DOHH2 (cell line): ENCODE results near the gene KRT80.

Experiments
- H3F3A ChIP-seq: fragments of 200-600 bp; sonication (generic), shearing (Covaris generic); 2 replicates; pipeline ENCODE4 v1.6.0; 2016; ENCODE audit warnings: antibody characterized with exemption, mild to moderate bottlenecking; ENCODE audit not compliant: control insufficient read depth, insufficient read depth
- H3K27ac ChIP-seq: fragments of 200-600 bp; sonication (generic); 2 replicates; pipeline ENCODE4 v1.5.1; 2014; ENCODE audit warnings: low read depth, mild to moderate bottlenecking, low read length, moderate library complexity
- H3K27me3 ChIP-seq: fragments of 200-600 bp; sonication (generic); 2 replicates; pipeline ENCODE4 v1.6.1; 2014; ENCODE audit warnings: mild to moderate bottlenecking, low read length, mixed read lengths; ENCODE audit not compliant: control insufficient read depth
- H3K36me3 ChIP-seq: fragments of 200-600 bp; sonication (generic); 2 replicates; pipeline ENCODE4 v1.6.1; 2014; ENCODE audit warnings: mild to moderate bottlenecking, low read length, moderate library complexity, mixed read lengths; ENCODE audit not compliant: control insufficient read depth
- H3K4me1 ChIP-seq: fragments of 200-600 bp; sonication (generic); 2 replicates; pipeline ENCODE4 v1.6.1; 2014; ENCODE audit warnings: mild to moderate bottlenecking, low read length, mixed read lengths; ENCODE audit not compliant: control insufficient read depth
- H3K4me2 ChIP-seq: fragments of 200-600 bp; sonication (generic); 2 replicates; pipeline ENCODE4 v1.6.0; 2014; ENCODE audit warnings: mild to moderate bottlenecking, low read length, moderate library complexity
- H3K4me3 ChIP-seq: fragments of 200-600 bp; sonication (generic); 2 replicates; pipeline ENCODE4 v1.5.1; 2014; ENCODE audit warnings: mild to moderate bottlenecking, low read length, mixed read lengths
- H3K79me2 ChIP-seq: fragments of 200-600 bp; sonication (generic); 2 replicates; pipeline ENCODE4 v1.6.1; 2014; ENCODE audit warnings: mild to moderate bottlenecking, low read length, mixed read lengths; ENCODE audit not compliant: control insufficient read depth
- H3K9me2 ChIP-seq: fragments of 200-600 bp; sonication (generic); replicated peaks from 2 replicates; pipeline ENCODE4 v1.6.1; 2014; ENCODE audit warnings: mild to moderate bottlenecking, low read length, mixed read lengths; ENCODE audit not compliant: control insufficient read depth
- H3K9me3 ChIP-seq: fragments of 200-600 bp; sonication (generic); 2 replicates; pipeline ENCODE4 v1.6.1; 2014; ENCODE audit warnings: antibody characterized with exemption, low read length, mixed read lengths; ENCODE audit not compliant: control insufficient read depth, insufficient read depth
- H4K20me1 ChIP-seq: fragments of 200-600 bp; sonication (generic); 2 replicates; pipeline ENCODE4 v1.6.0; 2014; ENCODE audit warnings: low read depth, mild to moderate bottlenecking, antibody characterized with exemption, low read length, moderate library complexity; ENCODE audit not compliant: control insufficient read depth, insufficient read depth
- CTCF ChIP-seq: fragments of 200-600 bp; sonication (generic); IDR thresholded peaks from one replicate; pipeline ENCODE4 v1.5.1; 2014; ENCODE audit warnings: antibody characterized with exemption, mild to moderate bottlenecking, low read depth, low read length; ENCODE audit not compliant: poor library complexity, severe bottlenecking
- EZH2phosphoT487 ChIP-seq: fragments of 200-600 bp; sonication (generic); IDR thresholded peaks from 2 replicates; pipeline ENCODE4 v1.6.1; 2017; ENCODE audit warnings: borderline replicate concordance, mild to moderate bottlenecking, antibody characterized with exemption, low read length, moderate library complexity, mixed read lengths

The KRT80 gene

GRCh38 chr12:52123487-52124186 is 68.2 kb downstream of the KRT80 start:
- peak overlapping the region; percentile 55 for H3K4me2 ChIP-seq
- no peaks in the 10 kb centered on the region for H4K20me1 ChIP-seq
- H3K36me3 ChIP-seq = 0 out of 2 replicates have a peak, but pooled peaks cover 3% of the 10 kb centered on the region
- TF ChIP-seq CTCF (no peak), EZH2phosphoT487 (no peak)
- H3K27me3 ChIP-seq = no peaks in the 10 kb centered on the region
- H3K4me1 ChIP-seq = peaks cover 57% of the 10 kb centered on the region
- H3K9me3 ChIP-seq = no peaks in the 10 kb centered on the region
- H3F3A ChIP-seq = peaks cover 12% of the 10 kb centered on the region
- peak overlapping the region; percentile 35 for H3K4me3 ChIP-seq
- no peaks in the 10 kb centered on the region for H3K9me2 ChIP-seq
- H3K27ac ChIP-seq = no peak overlapping the region
- H3K79me2 ChIP-seq = no peaks in the 10 kb centered on the region

GRCh38 chr12:52122904-52123303 is 68.9 kb downstream of the KRT80 start:
- no peaks in the 10 kb centered on the region for H3K79me2 ChIP-seq
- no peaks in the 10 kb centered on the region for H3K9me3 ChIP-seq
- no peak overlapping the region for H3K4me3 ChIP-seq
- no peak overlapping the region for H3K4me2 ChIP-seq
- no peak overlapping the region for H3K27ac ChIP-seq
- H3K9me2 ChIP-seq = no peaks in the 10 kb centered on the region
- peaks cover 13% of the 10 kb centered on the region for H3F3A ChIP-seq
- 0 out of 2 replicates have a peak, but pooled peaks cover 3% of the 10 kb centered on the region for H3K36me3 ChIP-seq
- TF ChIP-seq CTCF (no peak), EZH2phosphoT487 (no peak)
- no peaks in the 10 kb centered on the region for H4K20me1 ChIP-seq
- H3K27me3 ChIP-seq = no peaks in the 10 kb centered on the region
- peaks cover 64% of the 10 kb centered on the region for H3K4me1 ChIP-seq

- Histone ChIP-seq H3F3A (peaks cover 13% of the 10 kb centered on the region), H3K27me3 (no peaks in the 10 kb centered on the region), H3K9me3 (no peaks in the 10 kb centered on the region), H3K27ac (no peak overlapping the region), H3K4me3 (no peak overlapping the region), H3K79me2 (no peaks in the 10 kb centered on the region), H4K20me1 (no peaks in the 10 kb centered on the region), H3K4me2 (no peak overlapping the region), H3K4me1 (peaks cover 68% of the 10 kb centered on the region), H3K9me2 (no peaks in the 10 kb centered on the region), H3K36me3 (0 out of 2 replicates have a peak, but pooled peaks cover 3% of the 10 kb centered on the region)
- TF ChIP-seq CTCF (no peak), EZH2phosphoT487 (no peak)
Measured at GRCh38 chr12:52122540-52122871, 69.3 kb downstream of the KRT80 start.
